Measurements from ENCODE around the gene ZNF23. TPM values are rescaled to one million over a fixed set of nuclear protein-coding genes. Genes with fewer than 3 reads are reported as not detected.

Gene ZNF23
- total and polyA plus RNA-seq, 2 donors from 2014 or later, result 7.3 to 9.9 TPM

DNA sequence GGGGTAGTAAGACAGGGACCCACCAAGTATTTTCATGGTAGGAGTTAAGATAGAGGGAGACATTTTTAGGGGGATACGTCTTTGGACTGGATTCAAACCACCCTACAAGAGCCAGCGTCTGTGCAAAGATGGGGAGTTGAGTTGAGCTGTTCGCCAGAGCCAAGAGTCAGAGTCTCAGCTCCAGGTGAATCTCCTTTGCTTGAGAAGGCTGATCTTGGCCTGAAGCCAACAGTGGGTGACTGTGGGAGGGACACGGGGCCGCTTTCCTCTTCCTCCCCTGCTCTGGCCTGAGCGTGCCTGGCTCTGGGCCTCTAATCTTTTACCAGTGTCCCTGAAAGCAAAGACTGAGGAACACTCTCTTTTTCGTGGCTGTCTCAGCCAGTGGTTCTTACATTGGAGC is 25.6 kb downstream of the ZNF23 start:
- FAIRE-seq, result no peak
- H3K9ac ChIP-seq (ENCODE audit: low read length in 3 of 3), result no peak overlapping the region

DNA sequence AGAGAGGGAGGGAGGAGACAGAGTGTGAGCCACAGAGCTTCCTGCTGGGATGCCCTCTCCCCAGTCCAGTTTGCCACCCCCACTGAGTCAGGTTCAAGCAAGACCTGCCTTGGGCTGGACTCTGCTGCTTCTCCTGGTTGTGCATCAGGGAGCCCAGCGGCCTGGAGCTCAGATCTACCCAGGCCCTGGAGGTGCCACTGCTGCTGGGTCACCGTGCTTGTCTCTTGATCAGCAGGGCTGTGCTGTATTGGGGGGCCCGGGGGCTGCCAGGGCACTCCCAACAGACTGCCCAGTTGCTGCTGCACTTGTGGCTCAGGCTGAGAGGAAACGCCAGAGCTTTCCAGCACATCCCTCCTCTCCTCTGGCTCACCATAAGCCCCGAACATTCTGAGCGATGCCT is 29.1 kb downstream of the ZNF23 start:
- FAIRE-seq (no peak), DNase-seq (no peak)
- Histone ChIP-seq H3K4me1 (ENCODE audit: control insufficient read depth in 2 of 3, insufficient read depth in 2 of 3, low read depth in 1 of 3, low read length in 3 of 3) (no peaks in the 10 kb centered on the region), H3K27ac (ENCODE audit: low read depth in 2 of 2, low read length in 2 of 2) (no peak overlapping the region), H3K9me3 (ENCODE audit: control insufficient read depth in 2 of 3, insufficient read depth in 1 of 3, low read length in 3 of 3) (peaks cover 0 to 4% (median 3%) of the 10 kb centered on the region in 3 donors), H3K36me3 (ENCODE audit: control insufficient read depth in 2 of 3, insufficient read depth in 3 of 3, low read length in 3 of 3) (no peaks in the 10 kb centered on the region), H3K4me3 (ENCODE audit: low read length in 3 of 3) (no peak overlapping the region), H3K9ac (ENCODE audit: low read length in 3 of 3) (no peak overlapping the region), H3K27me3 (ENCODE audit: control insufficient read depth, insufficient read depth, low read length) (no peaks in the 10 kb centered on the region)
- TF ChIP-seq, protein P1, sequence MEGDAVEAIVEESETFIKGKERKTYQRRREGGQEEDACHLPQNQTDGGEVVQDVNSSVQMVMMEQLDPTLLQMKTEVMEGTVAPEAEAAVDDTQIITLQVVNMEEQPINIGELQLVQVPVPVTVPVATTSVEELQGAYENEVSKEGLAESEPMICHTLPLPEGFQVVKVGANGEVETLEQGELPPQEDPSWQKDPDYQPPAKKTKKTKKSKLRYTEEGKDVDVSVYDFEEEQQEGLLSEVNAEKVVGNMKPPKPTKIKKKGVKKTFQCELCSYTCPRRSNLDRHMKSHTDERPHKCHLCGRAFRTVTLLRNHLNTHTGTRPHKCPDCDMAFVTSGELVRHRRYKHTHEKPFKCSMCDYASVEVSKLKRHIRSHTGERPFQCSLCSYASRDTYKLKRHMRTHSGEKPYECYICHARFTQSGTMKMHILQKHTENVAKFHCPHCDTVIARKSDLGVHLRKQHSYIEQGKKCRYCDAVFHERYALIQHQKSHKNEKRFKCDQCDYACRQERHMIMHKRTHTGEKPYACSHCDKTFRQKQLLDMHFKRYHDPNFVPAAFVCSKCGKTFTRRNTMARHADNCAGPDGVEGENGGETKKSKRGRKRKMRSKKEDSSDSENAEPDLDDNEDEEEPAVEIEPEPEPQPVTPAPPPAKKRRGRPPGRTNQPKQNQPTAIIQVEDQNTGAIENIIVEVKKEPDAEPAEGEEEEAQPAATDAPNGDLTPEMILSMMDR (IDR thresholded peaks at IDR 0.05; ENCODE audit: borderline replicate concordance, extremely low read depth, insufficient read depth), result no peak
- intact Hi-C loops (cut with DNase I), result no loop called here

More for the DNA sequence above, 25.6 kb downstream of the ZNF23 start:
- intact Hi-C loops (cut with DNase I), result no loop called here
- no peak for DNase-seq
- H3K4me1 ChIP-seq (ENCODE audit: control insufficient read depth in 2 of 3, insufficient read depth in 2 of 3, low read depth in 1 of 3, low read length in 3 of 3), result no peaks in the 10 kb centered on the region
- no peak overlapping the region for H3K4me3 ChIP-seq (ENCODE audit: low read length in 3 of 3)
- no peak overlapping the region for H3K27ac ChIP-seq (ENCODE audit: low read depth in 2 of 2, low read length in 2 of 2)
- H3K27me3 ChIP-seq (ENCODE audit: control insufficient read depth, insufficient read depth, low read length), result no peaks in the 10 kb centered on the region
- no peaks in the 10 kb centered on the region for H3K36me3 ChIP-seq (ENCODE audit: control insufficient read depth in 2 of 3, insufficient read depth in 3 of 3, low read length in 3 of 3)
- H3K9me3 ChIP-seq (ENCODE audit: control insufficient read depth in 2 of 3, insufficient read depth in 1 of 3, low read length in 3 of 3), result no peaks in the 10 kb centered on the region
- TF ChIP-seq, protein P1 (IDR thresholded peaks at IDR 0.05; ENCODE audit: borderline replicate concordance, extremely low read depth, insufficient read depth), result no peak

DNA sequence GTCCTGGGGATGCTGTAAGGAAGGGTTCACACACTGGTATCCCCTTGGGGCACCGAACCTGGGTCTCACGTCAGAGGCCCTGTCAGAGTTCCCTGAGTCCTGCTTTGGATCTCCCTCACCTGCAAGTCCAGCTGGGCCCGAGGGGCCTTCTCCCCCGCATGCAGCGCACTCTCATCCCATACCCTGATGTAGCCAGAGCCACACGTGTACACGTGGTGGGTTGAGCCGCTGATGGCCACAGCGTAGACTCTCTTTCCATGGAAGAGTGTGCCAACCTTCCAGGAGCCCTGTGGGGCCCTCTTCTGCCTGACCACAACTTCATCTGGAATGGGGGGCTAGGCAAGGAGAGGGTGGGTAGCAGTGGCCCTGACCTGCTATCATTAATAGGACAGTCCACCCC is 30.1 kb downstream of the ZNF23 start:
- no peak for FAIRE-seq

More for the DNA sequence above, 30.1 kb downstream of the ZNF23 start:
- H3K4me3 ChIP-seq (ENCODE audit: low read length in 3 of 3), result no peak overlapping the region
- H3K27ac ChIP-seq (ENCODE audit: low read depth in 2 of 2, low read length in 2 of 2), result no peak overlapping the region
- TF ChIP-seq, protein P1 (IDR thresholded peaks at IDR 0.05; ENCODE audit: borderline replicate concordance, extremely low read depth, insufficient read depth), result no peak
- peak in 1 of 5 donors; percentile 6 for DNase-seq
- peaks cover 0 to 4% (median 3%) of the 10 kb centered on the region in 3 donors for H3K9me3 ChIP-seq (ENCODE audit: control insufficient read depth in 2 of 3, insufficient read depth in 1 of 3, low read length in 3 of 3)
- H3K27me3 ChIP-seq (ENCODE audit: control insufficient read depth, insufficient read depth, low read length), result no peaks in the 10 kb centered on the region
- H3K4me1 ChIP-seq (ENCODE audit: control insufficient read depth in 2 of 3, insufficient read depth in 2 of 3, low read depth in 1 of 3, low read length in 3 of 3), result no peaks in the 10 kb centered on the region
- H3K36me3 ChIP-seq (ENCODE audit: control insufficient read depth in 2 of 3, insufficient read depth in 3 of 3, low read length in 3 of 3), result no peaks in the 10 kb centered on the region
- intact Hi-C loops (cut with DNase I), result no loop called here
- no peak overlapping the region for H3K9ac ChIP-seq (ENCODE audit: low read length in 3 of 3)
